Measurements from ENCODE around the gene SEMA6B.
A peak's percentile ranks its signal among the peaks of the same experiment; 100 is the strongest.

The SEMA6B gene

DNA sequence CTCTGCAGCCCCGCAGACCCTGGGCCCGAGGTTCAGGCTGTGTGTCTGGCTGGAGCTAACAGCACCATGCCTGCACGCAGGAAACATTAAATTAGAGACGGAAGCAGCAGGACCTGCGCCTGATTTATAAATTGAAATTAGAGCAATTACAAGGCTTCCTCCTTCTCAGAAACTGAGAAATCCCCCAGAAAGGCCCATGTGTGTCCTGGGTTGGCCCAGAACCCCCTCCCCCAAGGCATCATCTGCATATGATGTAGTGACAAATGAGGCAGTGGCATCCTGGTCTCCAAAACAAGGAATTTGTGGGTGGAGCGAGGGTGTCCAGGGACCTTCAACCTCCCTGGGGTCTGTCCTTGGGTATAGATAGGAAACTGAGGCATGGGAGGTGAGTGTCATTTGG, 27.2 kb upstream of the SEMA6B start:
- Histone ChIP-seq H3K9ac (ENCODE audit: low read depth, low read length) (no peak overlapping the region), H3K9me3 (ENCODE audit: control insufficient read depth, insufficient read depth, low read length) (no peaks in the 10 kb centered on the region), H3K4me1 (ENCODE audit: control insufficient read depth, insufficient read depth, low read length) (peaks cover 4% of the 10 kb centered on the region), H3K36me3 (ENCODE audit: control insufficient read depth, insufficient read depth, low read length) (no peaks in the 10 kb centered on the region), H3K27me3 (ENCODE audit: control insufficient read depth, insufficient read depth, low read length) (peaks cover 18% of the 10 kb centered on the region), H3K4me3 (ENCODE audit: low read depth, low read length) (no peak overlapping the region)

DNA sequence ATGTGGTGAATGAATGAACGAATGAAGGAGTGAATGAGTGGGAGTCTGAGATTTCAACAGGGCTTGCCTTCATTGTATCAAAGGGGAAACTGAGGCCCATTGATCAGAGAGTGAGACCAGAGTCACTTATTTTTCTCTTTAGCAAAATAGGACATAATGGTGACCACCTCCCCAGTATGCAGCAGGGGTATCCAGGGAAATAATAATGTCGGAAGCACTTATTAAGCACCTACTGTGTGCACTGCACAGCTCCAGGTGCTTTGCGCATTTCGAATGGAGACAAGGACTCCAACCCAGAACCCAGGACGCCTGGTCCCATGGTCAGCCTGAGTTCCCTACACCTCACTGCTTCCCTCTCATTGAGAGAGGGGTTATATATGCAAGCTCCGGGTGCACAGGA, 26.8 kb upstream of the SEMA6B start:
- Histone ChIP-seq H3K4me3 (ENCODE audit: low read depth, low read length) (no peak overlapping the region), H3K36me3 (ENCODE audit: control insufficient read depth, insufficient read depth, low read length) (no peaks in the 10 kb centered on the region), H3K9ac (ENCODE audit: low read depth, low read length) (no peak overlapping the region), H3K9me3 (ENCODE audit: control insufficient read depth, insufficient read depth, low read length) (no peaks in the 10 kb centered on the region), H3K4me1 (ENCODE audit: control insufficient read depth, insufficient read depth, low read length) (peaks cover 4% of the 10 kb centered on the region), H3K27me3 (ENCODE audit: control insufficient read depth, insufficient read depth, low read length) (peaks cover 18% of the 10 kb centered on the region)

- peaks cover 18% of the 10 kb centered on the region for H3K27me3 ChIP-seq (ENCODE audit: control insufficient read depth, insufficient read depth, low read length)
- no peak overlapping the region for H3K9ac ChIP-seq (ENCODE audit: low read depth, low read length)
- H3K4me3 ChIP-seq (ENCODE audit: low read depth, low read length): peak overlapping the region; percentile 65
- no peaks in the 10 kb centered on the region for H3K36me3 ChIP-seq (ENCODE audit: control insufficient read depth, insufficient read depth, low read length)
- H3K9me3 ChIP-seq (ENCODE audit: control insufficient read depth, insufficient read depth, low read length): no peaks in the 10 kb centered on the region
- peaks cover 2% of the 10 kb centered on the region for H3K4me1 ChIP-seq (ENCODE audit: control insufficient read depth, insufficient read depth, low read length)
Measured at GRCh38 chr19:4585556-4585955, 26.1 kb upstream of the SEMA6B start.

DNA sequence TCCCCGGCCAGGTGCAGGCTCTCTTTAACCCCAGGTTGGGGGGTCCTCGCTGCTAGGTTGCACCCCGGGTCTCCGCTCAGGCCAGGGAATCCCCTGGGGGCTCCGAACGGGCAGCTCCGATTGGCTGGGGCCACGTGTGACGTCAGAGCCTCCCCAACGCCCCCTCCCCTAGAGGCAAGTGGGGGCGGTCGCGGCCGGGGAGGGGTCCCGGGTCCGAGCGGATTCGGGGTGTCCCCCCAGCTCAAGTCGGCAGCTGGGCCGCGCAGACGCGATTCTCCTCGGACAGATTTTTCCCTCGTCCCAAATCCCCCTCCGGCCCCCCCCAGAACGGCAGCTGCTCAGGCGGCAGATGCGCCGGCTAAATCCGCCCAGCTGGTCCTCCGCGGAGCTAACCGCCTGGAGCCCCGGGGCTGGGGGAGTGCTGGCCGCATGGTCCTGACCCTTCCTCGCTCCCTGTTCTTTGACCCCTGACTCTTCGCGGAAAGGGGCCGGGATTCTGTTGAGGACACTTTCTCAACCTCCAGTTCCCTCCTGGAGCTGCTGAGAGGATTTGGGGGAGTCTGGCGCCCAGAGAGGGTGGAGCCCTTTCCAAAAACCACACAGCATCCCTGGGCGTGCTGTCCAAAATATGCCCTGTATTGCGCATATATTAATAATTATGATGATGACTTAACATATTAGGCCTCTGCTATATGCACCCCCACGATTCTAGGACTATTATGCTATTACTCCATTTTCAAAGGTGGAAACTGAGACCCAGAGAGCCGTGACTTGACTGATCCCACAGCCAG, 25.4 kb upstream of the SEMA6B start:
- H3K9me3 ChIP-seq (ENCODE audit: control insufficient read depth, insufficient read depth, low read length): no peaks in the 10 kb centered on the region
- no peaks in the 10 kb centered on the region for H3K36me3 ChIP-seq (ENCODE audit: control insufficient read depth, insufficient read depth, low read length)
- peaks cover 4% of the 10 kb centered on the region for H3K4me1 ChIP-seq (ENCODE audit: control insufficient read depth, insufficient read depth, low read length)
- peak overlapping the region; percentile 65 for H3K4me3 ChIP-seq (ENCODE audit: low read depth, low read length)
- no peak overlapping the region for H3K9ac ChIP-seq (ENCODE audit: low read depth, low read length)
- H3K27me3 ChIP-seq (ENCODE audit: control insufficient read depth, insufficient read depth, low read length): peaks cover 18% of the 10 kb centered on the region

- Histone ChIP-seq H3K9me3 (ENCODE audit: control insufficient read depth, insufficient read depth, low read length) (no peaks in the 10 kb centered on the region), H3K9ac (ENCODE audit: low read depth, low read length) (no peak overlapping the region), H3K4me1 (ENCODE audit: control insufficient read depth, insufficient read depth, low read length) (peaks cover 3% of the 10 kb centered on the region), H3K4me3 (ENCODE audit: low read depth, low read length) (peak overlapping the region; percentile 65), H3K27me3 (ENCODE audit: control insufficient read depth, insufficient read depth, low read length) (peaks cover 18% of the 10 kb centered on the region), H3K36me3 (ENCODE audit: control insufficient read depth, insufficient read depth, low read length) (no peaks in the 10 kb centered on the region)
Measured at GRCh38 chr19:4583961-4584669, 24.6 kb upstream of the SEMA6B start.

GRCh38 chr19:4582980-4583842, 23.7 kb upstream of the SEMA6B start:
- Histone ChIP-seq H3K27me3 (ENCODE audit: control insufficient read depth, insufficient read depth, low read length) (peaks cover 18% of the 10 kb centered on the region), H3K4me1 (ENCODE audit: control insufficient read depth, insufficient read depth, low read length) (peaks cover 3% of the 10 kb centered on the region), H3K36me3 (ENCODE audit: control insufficient read depth, insufficient read depth, low read length) (no peaks in the 10 kb centered on the region)

DNA sequence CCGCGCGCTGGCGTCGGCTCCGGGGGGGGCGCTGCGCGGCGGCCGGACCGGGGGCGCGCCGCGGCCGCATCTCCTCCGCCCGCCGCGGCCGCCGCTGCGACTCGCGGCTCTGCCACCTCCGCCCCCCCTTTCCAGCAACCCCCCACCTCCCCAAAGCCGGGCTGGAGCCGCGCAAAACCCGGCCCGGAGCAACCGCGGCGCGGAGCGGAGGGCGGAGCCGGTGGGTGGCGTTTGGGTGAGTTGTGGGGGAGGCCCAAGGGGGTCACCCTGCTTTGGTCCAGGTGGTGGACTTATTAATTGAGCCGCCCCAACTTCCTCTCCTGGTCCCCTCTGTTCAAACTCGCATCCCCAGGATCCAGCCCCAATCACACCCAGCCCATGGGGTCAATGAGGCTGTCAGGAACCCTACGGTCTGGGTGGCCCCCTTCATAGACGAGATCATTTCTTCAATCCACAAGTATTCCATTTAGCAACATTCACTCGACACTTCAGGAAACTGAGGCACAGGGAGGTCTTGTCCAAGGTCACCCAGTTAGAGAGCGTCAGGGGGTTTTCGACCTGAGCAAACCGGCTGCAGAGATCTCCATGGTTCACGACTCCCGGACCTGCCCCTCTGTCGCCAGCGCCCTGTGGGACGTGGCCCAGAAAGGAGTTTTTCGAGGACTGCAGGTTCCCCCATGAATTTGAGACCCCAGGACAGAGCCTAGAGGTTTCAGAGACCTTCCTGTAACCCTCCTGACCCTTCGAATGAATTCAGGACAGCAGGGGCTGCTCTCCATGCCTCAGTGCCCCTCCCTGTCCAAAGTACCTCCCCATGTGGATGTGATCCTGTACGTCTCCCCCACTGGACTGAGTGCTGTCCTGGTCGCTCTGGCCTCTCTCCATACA, 22.4 kb upstream of the SEMA6B start:
- H3K36me3 ChIP-seq (ENCODE audit: control insufficient read depth, insufficient read depth, low read length): peaks cover 3% of the 10 kb centered on the region
- peaks cover 18% of the 10 kb centered on the region for H3K27me3 ChIP-seq (ENCODE audit: control insufficient read depth, insufficient read depth, low read length)
- peaks cover 5% of the 10 kb centered on the region for H3K4me1 ChIP-seq (ENCODE audit: control insufficient read depth, insufficient read depth, low read length)
- no peaks in the 10 kb centered on the region for H3K9me3 ChIP-seq (ENCODE audit: control insufficient read depth, insufficient read depth, low read length)
- H3K4me3 ChIP-seq (ENCODE audit: low read depth, low read length): peak overlapping the region; percentile 37
- no peak overlapping the region for H3K9ac ChIP-seq (ENCODE audit: low read depth, low read length)

More at GRCh38 chr19:4582980-4583842, 23.7 kb upstream of the SEMA6B start:
- H3K9ac ChIP-seq (ENCODE audit: low read depth, low read length): no peak overlapping the region
- H3K9me3 ChIP-seq (ENCODE audit: control insufficient read depth, insufficient read depth, low read length): no peaks in the 10 kb centered on the region
- H3K4me3 ChIP-seq (ENCODE audit: low read depth, low read length): no peak overlapping the region

GRCh38 chr19:4580961-4581665, 21.6 kb upstream of the SEMA6B start:
- Histone ChIP-seq H3K9me3 (ENCODE audit: control insufficient read depth, insufficient read depth, low read length) (no peaks in the 10 kb centered on the region), H3K4me3 (ENCODE audit: low read depth, low read length) (peak overlapping the region; percentile 52), H3K9ac (ENCODE audit: low read depth, low read length) (no peak overlapping the region), H3K27me3 (ENCODE audit: control insufficient read depth, insufficient read depth, low read length) (peaks cover 17% of the 10 kb centered on the region), H3K4me1 (ENCODE audit: control insufficient read depth, insufficient read depth, low read length) (peaks cover 5% of the 10 kb centered on the region), H3K36me3 (ENCODE audit: control insufficient read depth, insufficient read depth, low read length) (peaks cover 3% of the 10 kb centered on the region)

GRCh38 chr19:4580021-4580901, 20.8 kb upstream of the SEMA6B start:
- H3K4me1 ChIP-seq (ENCODE audit: control insufficient read depth, insufficient read depth, low read length): peaks cover 10% of the 10 kb centered on the region
- H3K4me3 ChIP-seq (ENCODE audit: low read depth, low read length): peak overlapping the region; percentile 52
- H3K9me3 ChIP-seq (ENCODE audit: control insufficient read depth, insufficient read depth, low read length): no peaks in the 10 kb centered on the region
- H3K36me3 ChIP-seq (ENCODE audit: control insufficient read depth, insufficient read depth, low read length): peaks cover 3% of the 10 kb centered on the region
- H3K9ac ChIP-seq (ENCODE audit: low read depth, low read length): no peak overlapping the region
- peaks cover 10% of the 10 kb centered on the region for H3K27me3 ChIP-seq (ENCODE audit: control insufficient read depth, insufficient read depth, low read length)

DNA sequence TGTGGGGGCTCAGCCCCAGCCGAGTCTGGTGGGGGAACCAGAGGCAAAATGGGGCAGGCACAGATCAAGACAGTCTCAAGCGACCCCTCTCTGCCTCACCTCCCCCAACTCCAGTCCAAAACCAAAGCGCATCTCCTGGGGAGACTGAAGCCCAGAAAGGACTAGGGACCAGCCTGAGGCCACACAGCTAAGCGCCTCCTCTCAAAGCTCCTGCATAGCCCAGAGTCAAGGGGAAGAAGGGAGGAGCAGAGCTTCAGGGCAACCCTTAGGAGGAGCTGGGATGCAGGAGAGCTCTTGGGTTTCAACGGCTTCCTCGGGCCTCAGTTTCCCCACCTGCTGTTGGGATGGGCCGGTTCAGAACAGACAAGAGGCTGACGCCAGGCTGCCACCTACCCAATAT, 19.9 kb upstream of the SEMA6B start:
- Histone ChIP-seq H3K27me3 (ENCODE audit: control insufficient read depth, insufficient read depth, low read length) (peaks cover 8% of the 10 kb centered on the region), H3K4me3 (ENCODE audit: low read depth, low read length) (no peak overlapping the region), H3K9me3 (ENCODE audit: control insufficient read depth, insufficient read depth, low read length) (no peaks in the 10 kb centered on the region), H3K4me1 (ENCODE audit: control insufficient read depth, insufficient read depth, low read length) (peaks cover 10% of the 10 kb centered on the region), H3K36me3 (ENCODE audit: control insufficient read depth, insufficient read depth, low read length) (peaks cover 3% of the 10 kb centered on the region), H3K9ac (ENCODE audit: low read depth, low read length) (no peak overlapping the region)
